Glutamatergic neuron (in vitro differentiated cells): Measurements from ENCODE around the gene IL22RA1. TPM values are rescaled to one million over a fixed set of nuclear protein-coding genes. Genes with fewer than 3 reads are reported as not detected.

Experiments used
- DNase-seq: peaks from one replicate; pipeline ENCODE4 v3.0.0; 2022
- H3K27ac Mint-ChIP-seq: one replicate; pipeline ENCODE4 v1.8.0; 2020; ENCODE audit warnings: mild to moderate bottlenecking, mixed read lengths, inconsistent platforms; ENCODE audit not compliant: unreplicated experiment
- H3K27me3 Mint-ChIP-seq: one replicate; pipeline ENCODE4 v1.8.0; 2020; ENCODE audit warnings: mild to moderate bottlenecking, moderate library complexity, mixed read lengths, inconsistent platforms; ENCODE audit not compliant: unreplicated experiment
- H3K36me3 Mint-ChIP-seq: one replicate; pipeline ENCODE4 v1.8.0; 2020; ENCODE audit warnings: mild to moderate bottlenecking, mixed read lengths, inconsistent platforms; ENCODE audit not compliant: unreplicated experiment
- H3K4me1 Mint-ChIP-seq: one replicate; pipeline ENCODE4 v1.8.0; 2020; ENCODE audit warnings: mild to moderate bottlenecking, low read depth, mixed read lengths, inconsistent platforms; ENCODE audit not compliant: unreplicated experiment
- H3K4me3 Mint-ChIP-seq: one replicate; pipeline ENCODE4 v1.8.0; 2020; ENCODE audit warnings: mild to moderate bottlenecking, mixed read lengths, inconsistent platforms; ENCODE audit not compliant: unreplicated experiment
- H3K9me3 Mint-ChIP-seq: one replicate; pipeline ENCODE4 v1.8.0; 2020; ENCODE audit warnings: mild to moderate bottlenecking, moderate library complexity, mixed read lengths, inconsistent platforms; ENCODE audit not compliant: unreplicated experiment
- CTCF ChIP-seq: fragments of 200-600 bp; sonication (generic); IDR thresholded peaks from one replicate; pipeline ENCODE4 v1.5.0; 2021; ENCODE audit not compliant: partially characterized antibody, unreplicated experiment
- total RNA-seq: library from RNA; stranded (reverse); fragmentation: NEBNext Ultra II Directional; extraction: Animal tissue kit (Norgen Biotek cat#: 25700); gene quantifications from one replicate; pipeline ENCODE4 v1.2.1, GENCODE V29; 2021; ENCODE audit not compliant: unreplicated experiment

IL22RA1 gene
- total RNA-seq, 1 donor from 2014 or later: not detected

DNA sequence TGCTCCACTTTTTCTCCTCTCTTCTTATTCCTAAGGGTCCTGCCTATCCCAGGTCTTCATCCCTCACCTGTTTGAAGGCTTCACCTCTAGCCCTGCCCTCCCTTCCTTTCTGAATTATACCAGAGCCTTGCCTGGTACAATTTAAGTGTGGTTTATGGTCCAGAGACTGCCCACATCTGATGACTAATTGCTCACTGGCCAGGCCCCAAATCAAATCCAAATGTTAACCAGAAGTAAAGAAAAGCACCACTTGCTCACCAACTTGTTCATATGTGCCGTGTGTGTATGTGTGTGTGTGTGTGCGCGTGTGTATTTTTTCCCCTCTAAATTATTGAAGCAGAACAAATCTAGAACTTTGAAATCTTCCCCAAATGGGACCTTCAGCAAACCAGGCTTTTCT is 57.4 kb downstream of the IL22RA1 start:
- peaks cover 7% of the 10 kb centered on the region for H3K9me3 Mint-ChIP-seq
- no peak overlapping the region for H3K4me3 Mint-ChIP-seq
- H3K36me3 Mint-ChIP-seq: no peaks in the 10 kb centered on the region
- DNase-seq: no peak
- H3K4me1 Mint-ChIP-seq: no peaks in the 10 kb centered on the region
- peaks cover 8% of the 10 kb centered on the region for H3K27me3 Mint-ChIP-seq
- no peak overlapping the region for H3K27ac Mint-ChIP-seq
- TF ChIP-seq CTCF: no peak

- H3K4me3 Mint-ChIP-seq: no peak overlapping the region
- H3K4me1 Mint-ChIP-seq: no peaks in the 10 kb centered on the region
These were observed 57.9 kb downstream of the IL22RA1 start for GRCh38 chr1:24085007-24085406.

DNA sequence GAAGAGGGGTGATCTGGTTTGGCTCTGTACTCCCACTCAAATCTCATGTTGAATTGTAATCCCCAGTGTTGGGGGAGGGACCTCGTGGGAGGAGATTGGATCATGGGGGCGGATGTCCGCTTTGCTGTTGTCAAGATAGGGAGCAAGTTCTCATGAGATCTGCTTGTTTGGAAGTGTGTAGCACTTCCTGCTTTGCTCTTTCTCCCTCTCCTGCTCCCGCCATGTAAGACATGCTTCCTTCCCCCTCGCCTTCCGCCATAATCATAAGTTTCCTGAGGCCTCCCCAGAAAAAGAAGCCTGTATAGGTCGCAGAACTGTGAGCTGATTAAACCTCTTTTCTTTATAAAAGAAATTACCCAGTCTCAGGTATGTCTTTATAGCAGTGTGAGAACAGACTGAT is 58.9 kb downstream of the IL22RA1 start:
- Mint-ChIP-seq H3K27me3 (peaks cover 11% of the 10 kb centered on the region), H3K36me3 (no peaks in the 10 kb centered on the region), H3K4me1 (no peaks in the 10 kb centered on the region), H3K27ac (no peak overlapping the region), H3K9me3 (peaks cover 7% of the 10 kb centered on the region), H3K4me3 (no peak overlapping the region)
- DNase-seq: no peak
- no peak for TF ChIP-seq CTCF

More at GRCh38 chr1:24085007-24085406, 57.9 kb downstream of the IL22RA1 start:
- Mint-ChIP-seq H3K27ac (no peak overlapping the region), H3K36me3 (no peaks in the 10 kb centered on the region), H3K27me3 (peaks cover 11% of the 10 kb centered on the region), H3K9me3 (peaks cover 7% of the 10 kb centered on the region)
- no peak for DNase-seq
- TF ChIP-seq CTCF: no peak

DNA sequence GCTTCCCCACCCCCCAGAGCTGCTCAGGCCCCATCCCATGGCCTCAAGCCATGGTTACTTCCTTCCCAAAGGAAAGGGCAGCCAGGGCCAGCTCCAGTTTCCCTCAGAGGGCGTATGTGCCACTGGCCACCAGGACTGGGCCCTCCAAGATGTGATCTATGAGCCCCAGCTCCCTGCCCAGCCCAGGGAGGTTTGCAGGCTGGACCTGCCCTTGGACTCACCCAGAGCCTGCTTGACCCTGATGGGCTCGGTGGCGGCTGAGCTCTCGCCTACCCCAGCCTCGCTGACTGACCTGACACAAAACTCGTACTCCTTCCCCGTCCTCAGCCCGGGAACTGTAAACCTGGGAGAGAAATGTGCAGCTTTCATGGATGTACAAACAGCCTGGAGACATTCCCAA is 60.6 kb downstream of the IL22RA1 start:
- Mint-ChIP-seq H3K4me3 (no peak overlapping the region), H3K36me3 (peaks cover 1% of the 10 kb centered on the region), H3K9me3 (peaks cover 7% of the 10 kb centered on the region), H3K27me3 (peaks cover 11% of the 10 kb centered on the region), H3K27ac (no peak overlapping the region), H3K4me1 (no peaks in the 10 kb centered on the region)
- TF ChIP-seq CTCF: no peak
- no peak for DNase-seq

DNA sequence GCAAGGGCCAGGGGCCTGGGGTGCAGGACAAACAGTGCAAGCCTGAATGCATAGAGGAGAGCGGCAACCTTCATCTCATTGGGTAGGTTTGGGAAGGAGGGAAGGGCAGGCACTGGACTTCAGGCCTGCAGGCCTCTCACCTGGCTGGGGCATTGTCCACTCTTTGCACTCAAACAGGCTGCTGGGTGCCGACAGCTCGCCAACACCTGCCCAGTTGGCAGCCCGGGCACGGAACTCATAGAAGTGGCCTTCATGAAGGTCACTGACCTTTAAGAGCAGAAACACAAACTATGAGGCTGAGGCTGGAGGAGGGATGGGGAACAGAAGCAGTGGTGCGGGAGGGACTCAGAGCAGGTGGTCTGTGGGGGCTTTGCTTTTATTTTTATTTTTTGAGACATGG is 61.8 kb downstream of the IL22RA1 start:
- Mint-ChIP-seq H3K27me3 (peaks cover 9% of the 10 kb centered on the region), H3K27ac (no peak overlapping the region), H3K4me1 (no peaks in the 10 kb centered on the region), H3K4me3 (no peak overlapping the region), H3K36me3 (peaks cover 3% of the 10 kb centered on the region), H3K9me3 (peaks cover 5% of the 10 kb centered on the region)
- DNase-seq: no peak
- no peak for TF ChIP-seq CTCF
